Neural progenitor cell (in vitro differentiated cells): ENCODE data around the gene IGFALS.

Experiments used
- CTCF ChIP-seq: fragments of 200-600 bp; sonication (generic); IDR thresholded peaks from 2 replicates; pipeline ENCODE4 v1.5.1; 2017; ENCODE audit warnings: antibody characterized with exemption, mild to moderate bottlenecking
- EZH2 ChIP-seq: fragments of 200-600 bp; sonication (generic); IDR thresholded peaks from 2 replicates; pipeline ENCODE4 v1.6.1; 2017; ENCODE audit warnings: antibody characterized with exemption, mild to moderate bottlenecking, moderate library complexity

GRCh38 chr16:1800701-1801100 is 7.2 kb upstream of the IGFALS start:
- no peak for TF ChIP-seq CTCF
- no peak for TF ChIP-seq EZH2
